ENCODE measurements around the gene CILP.
A peak's percentile ranks its signal among the peaks of the same experiment; 100 is the strongest.

The CILP gene

GRCh38 chr15:65221697-65222096, 10.4 kb upstream of the CILP start:
- no peak for DNase-seq (ENCODE audit: low read depth)

GRCh38 chr15:65219137-65219536, 7.9 kb upstream of the CILP start:
- no peak for DNase-seq (ENCODE audit: low read depth)

- DNase-seq (ENCODE audit: low read depth): no peak
Observed at GRCh38 chr15:65217526-65218482, 6.5 kb upstream of the CILP start.

- DNase-seq (ENCODE audit: low read depth): no peak
Observed at GRCh38 chr15:65215496-65215895, 4.2 kb upstream of the CILP start.

GRCh38 chr15:65214010-65214409, 2.7 kb upstream of the CILP start:
- DNase-seq (ENCODE audit: low read depth): no peak

- no peak for DNase-seq (ENCODE audit: low read depth)
Observed at GRCh38 chr15:65213241-65213640, 2.0 kb upstream of the CILP start.

GRCh38 chr15:65212097-65212496, 824 bp upstream of the CILP start:
- DNase-seq (ENCODE audit: low read depth): peak; percentile 24

- no peak for DNase-seq (ENCODE audit: low read depth)
Observed at GRCh38 chr15:65211482-65211982, 259 bp upstream of the CILP start.

- DNase-seq (ENCODE audit: low read depth): no peak
Observed at GRCh38 chr15:65209701-65210643, 1.3 kb downstream of the CILP start.

GRCh38 chr15:65208647-65209046, 2.6 kb downstream of the CILP start:
- DNase-seq (ENCODE audit: low read depth): no peak

- DNase-seq (ENCODE audit: low read depth): no peak
Observed at GRCh38 chr15:65207280-65207840, 3.9 kb downstream of the CILP start.

GRCh38 chr15:65206750-65207149, 4.5 kb downstream of the CILP start:
- DNase-seq (ENCODE audit: low read depth): no peak

GRCh38 chr15:65204931-65205660, 6.2 kb downstream of the CILP start:
- no peak for DNase-seq (ENCODE audit: low read depth)

- no peak for DNase-seq (ENCODE audit: low read depth)
Observed at GRCh38 chr15:65204236-65204930, 6.9 kb downstream of the CILP start.

- DNase-seq (ENCODE audit: low read depth): no peak
Observed at GRCh38 chr15:65201918-65202317, 9.4 kb downstream of the CILP start.

- no peak for DNase-seq (ENCODE audit: low read depth)
Observed at GRCh38 chr15:65198571-65198970, 12.7 kb downstream of the CILP start.

GRCh38 chr15:65197337-65197645, 14.0 kb downstream of the CILP start:
- DNase-seq (ENCODE audit: low read depth): no peak

- DNase-seq (ENCODE audit: low read depth): no peak
Observed at GRCh38 chr15:65196637-65197336, 14.5 kb downstream of the CILP start.

- DNase-seq (ENCODE audit: low read depth): no peak
Observed at GRCh38 chr15:65195548-65195923, 15.7 kb downstream of the CILP start.

- no peak for DNase-seq (ENCODE audit: low read depth)
Observed at GRCh38 chr15:65194826-65195547, 16.3 kb downstream of the CILP start.
